ENCODE results near the gene C1orf141. TPM values are rescaled to one million over a fixed set of nuclear protein-coding genes. Genes with fewer than 3 reads are reported as not detected.

The C1orf141 gene
- total and polyA plus RNA-seq, 2 donors (not counting 3 experiments of a cell fraction or from before 2014, with no cell fraction given): not detected

DNA sequence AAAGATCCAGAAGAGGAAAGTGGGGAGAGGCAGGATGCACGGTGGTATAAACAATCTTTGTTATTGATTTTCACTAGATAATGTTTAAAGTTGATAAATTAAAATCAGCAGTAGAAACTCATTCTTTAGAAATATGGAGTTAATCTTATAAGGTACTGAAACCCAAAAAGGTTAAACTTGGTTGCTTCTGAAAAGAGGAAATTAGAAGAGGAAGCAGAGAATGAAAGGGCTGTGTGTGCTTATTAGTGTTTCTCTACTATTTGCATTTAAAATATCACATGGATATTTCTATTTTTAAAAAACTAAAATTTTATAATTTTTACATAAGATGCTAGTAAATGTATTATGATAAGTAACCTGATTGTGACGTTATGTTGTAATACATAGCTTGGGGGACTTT is 24.4 kb downstream of the C1orf141 start:
- POLR2A ChIA-PET: no interaction called here
- CTCF ChIA-PET: no interaction called here
- intact Hi-C loops (cut with micrococcal nuclease): no loop called here
- H3K9me1 ChIP-seq (replicated peaks; ENCODE audit: control insufficient read depth, extremely low read depth, insufficient read depth, low read length): no peaks in the 10 kb centered on the region
- no peaks in the 10 kb centered on the region for H3K4me1 ChIP-seq (ENCODE audit: control insufficient read depth, extremely low read depth, insufficient read depth, low read length)
- no peaks in the 10 kb centered on the region for H3K79me2 ChIP-seq (ENCODE audit: control insufficient read depth, insufficient read depth, low read length)
- no TSS peak for BruUV-seq (replicated peaks)
- FAIRE-seq (no peak), DNase-seq (ENCODE audit: low read depth, low spot score) (no peak)
- no peaks in the 10 kb centered on the region for H3K27me3 ChIP-seq (ENCODE audit: control insufficient read depth in 2 of 2, insufficient read depth in 2 of 2, low read length in 2 of 2)
- no peak overlapping the region for H3K4me2 ChIP-seq (ENCODE audit: insufficient read depth, low read length)
- no peak for TF ChIP-seq JUN (IDR thresholded peaks at IDR 0.05; ENCODE audit: borderline replicate concordance, insufficient read depth, insufficient read length, low read depth)
- TF ChIP-seq, protein P1, sequence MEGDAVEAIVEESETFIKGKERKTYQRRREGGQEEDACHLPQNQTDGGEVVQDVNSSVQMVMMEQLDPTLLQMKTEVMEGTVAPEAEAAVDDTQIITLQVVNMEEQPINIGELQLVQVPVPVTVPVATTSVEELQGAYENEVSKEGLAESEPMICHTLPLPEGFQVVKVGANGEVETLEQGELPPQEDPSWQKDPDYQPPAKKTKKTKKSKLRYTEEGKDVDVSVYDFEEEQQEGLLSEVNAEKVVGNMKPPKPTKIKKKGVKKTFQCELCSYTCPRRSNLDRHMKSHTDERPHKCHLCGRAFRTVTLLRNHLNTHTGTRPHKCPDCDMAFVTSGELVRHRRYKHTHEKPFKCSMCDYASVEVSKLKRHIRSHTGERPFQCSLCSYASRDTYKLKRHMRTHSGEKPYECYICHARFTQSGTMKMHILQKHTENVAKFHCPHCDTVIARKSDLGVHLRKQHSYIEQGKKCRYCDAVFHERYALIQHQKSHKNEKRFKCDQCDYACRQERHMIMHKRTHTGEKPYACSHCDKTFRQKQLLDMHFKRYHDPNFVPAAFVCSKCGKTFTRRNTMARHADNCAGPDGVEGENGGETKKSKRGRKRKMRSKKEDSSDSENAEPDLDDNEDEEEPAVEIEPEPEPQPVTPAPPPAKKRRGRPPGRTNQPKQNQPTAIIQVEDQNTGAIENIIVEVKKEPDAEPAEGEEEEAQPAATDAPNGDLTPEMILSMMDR (IDR thresholded peaks at IDR 0.05; ENCODE audit: extremely low read depth in 1 of 2, insufficient read depth in 1 of 2, low read depth in 1 of 2, low read length in 2 of 2): no peak
- no peak for TF ChIP-seq FOS (IDR thresholded peaks at IDR 0.05; ENCODE audit: borderline replicate concordance, insufficient read depth, low read length)
- TF ChIP-seq POLR2AphosphoS5 (IDR thresholded peaks at IDR 0.05; ENCODE audit: insufficient read depth, low read depth, low read length): no peak
- TF ChIP-seq POLR2A (IDR thresholded peaks at IDR 0.05; ENCODE audit: low read depth, low read length): no peak
- TF ChIP-seq GATA2 (IDR thresholded peaks at IDR 0.05; ENCODE audit: insufficient read depth, insufficient read length, low read depth, low read length): no peak
- no peak for TF ChIP-seq MAX (IDR thresholded peaks at IDR 0.05; ENCODE audit: insufficient read depth, insufficient read length)
- no peak for TF ChIP-seq EZH2 (IDR thresholded peaks at IDR 0.05; ENCODE audit: borderline replicate concordance, low read depth, low read length, severe bottlenecking)
- no peak for TF ChIP-seq MYC (IDR thresholded peaks at IDR 0.05; ENCODE audit: low read depth, low read length)
- H3K9me3 ChIP-seq (replicated peaks; ENCODE audit: control insufficient read depth, insufficient read depth, low read length): no peaks in the 10 kb centered on the region
- no peaks in the 10 kb centered on the region for H4K20me1 ChIP-seq (replicated peaks; ENCODE audit: control insufficient read depth, extremely low read depth, insufficient read depth, low read length)
- no peak overlapping the region for H3K4me3 ChIP-seq (replicated peaks in 1 of 3; ENCODE audit: insufficient read depth in 1 of 3, low read depth in 1 of 3, low read length in 3 of 3)
- dilution Hi-C loops (cut with MboI; ENCODE audit: extremely low pct_ligation_motif_present, low sequenced_read_pairs): no loop called here
- H3K9ac ChIP-seq (replicated peaks; ENCODE audit: extremely low read depth, insufficient read depth, low read length): no peak overlapping the region
- H2AFZ ChIP-seq (ENCODE audit: low read depth, low read length): no peak overlapping the region
- H3K36me3 ChIP-seq (ENCODE audit: control insufficient read depth in 2 of 2, extremely low read depth in 1 of 2, insufficient read depth in 2 of 2, low read length in 2 of 2): no peaks in the 10 kb centered on the region
- H3K27ac ChIP-seq (ENCODE audit: insufficient read depth, low read depth, low read length): no peak overlapping the region

Measured in endothelial cell of umbilical vein (primary cell).